HT-29 (cell line): Measurements from ENCODE around the gene BIK. TPM values are rescaled to one million over a fixed set of nuclear protein-coding genes. Genes with fewer than 3 reads are reported as not detected.

ENCODE experiments used
- DNase-seq: peaks from one replicate; pipeline ENCODE4 v3.0.0-alpha.2; 2015; ENCODE audit warnings: low spot score
- total RNA-seq: library from RNA; depleted of rRNA; stranded (reverse); fragments of >200 nt; shearing (Covaris generic); gene quantifications from 2 replicates; pipeline ENCODE4 v1.2.3, GENCODE V29; 2014

Gene BIK
- total RNA-seq, 1 experiment from 2014 or later = 3.9 TPM

- DNase-seq = peak; percentile 40
Observed at GRCh38 chr22:43159484-43160178, 49.1 kb downstream of the BIK start.

GRCh38 chr22:43160497-43161126 is 50.1 kb downstream of the BIK start:
- DNase-seq = no peak

- no peak for DNase-seq
Observed at GRCh38 chr22:43162412-43163150, 52.0 kb downstream of the BIK start.

- DNase-seq = no peak
Observed at GRCh38 chr22:43163241-43163795, 52.8 kb downstream of the BIK start.

- DNase-seq = no peak
Observed at GRCh38 chr22:43164636-43165035, 54.1 kb downstream of the BIK start.

- DNase-seq = no peak
Observed at GRCh38 chr22:43166132-43166930, 55.8 kb downstream of the BIK start.

GRCh38 chr22:43167001-43167589 is 56.5 kb downstream of the BIK start:
- no peak for DNase-seq

- DNase-seq = no peak
Observed at GRCh38 chr22:43168471-43169309, 58.1 kb downstream of the BIK start.

- DNase-seq = no peak
Observed at GRCh38 chr22:43169310-43170130, 59.0 kb downstream of the BIK start.

- no peak for DNase-seq
Observed at GRCh38 chr22:43170131-43170480, 59.6 kb downstream of the BIK start.

GRCh38 chr22:43171019-43171491 is 60.5 kb downstream of the BIK start:
- no peak for DNase-seq

- DNase-seq = no peak
Observed at GRCh38 chr22:43171607-43172006, 61.1 kb downstream of the BIK start.

- no peak for DNase-seq
Observed at GRCh38 chr22:43172191-43172590, 61.6 kb downstream of the BIK start.

- DNase-seq = no peak
Observed at GRCh38 chr22:43173566-43173965, 63.0 kb downstream of the BIK start.

- no peak for DNase-seq
Observed at GRCh38 chr22:43173976-43174720, 63.6 kb downstream of the BIK start.

- DNase-seq = no peak
Observed at GRCh38 chr22:43174941-43175531, 64.5 kb downstream of the BIK start.

GRCh38 chr22:43176090-43176489 is 65.5 kb downstream of the BIK start:
- no peak for DNase-seq

- no peak for DNase-seq
Observed at GRCh38 chr22:43177479-43177878, 66.9 kb downstream of the BIK start.
